Measurements from ENCODE around the gene STIM2.
"Not testable (repeated sequence)": the region's sequence is repeated elsewhere in the genome, so short reads cannot be mapped to it uniquely, and the experiment has no call there.

The STIM2 gene

GRCh38 chr4:26824667-26825066 lies 36.0 kb upstream of the STIM2 start:
- no peak overlapping the region for H3K27ac ChIP-seq
- TF ChIP-seq ZFX (IDR thresholded peaks at IDR 0.05): no peak
- TF ChIP-seq, protein P1, sequence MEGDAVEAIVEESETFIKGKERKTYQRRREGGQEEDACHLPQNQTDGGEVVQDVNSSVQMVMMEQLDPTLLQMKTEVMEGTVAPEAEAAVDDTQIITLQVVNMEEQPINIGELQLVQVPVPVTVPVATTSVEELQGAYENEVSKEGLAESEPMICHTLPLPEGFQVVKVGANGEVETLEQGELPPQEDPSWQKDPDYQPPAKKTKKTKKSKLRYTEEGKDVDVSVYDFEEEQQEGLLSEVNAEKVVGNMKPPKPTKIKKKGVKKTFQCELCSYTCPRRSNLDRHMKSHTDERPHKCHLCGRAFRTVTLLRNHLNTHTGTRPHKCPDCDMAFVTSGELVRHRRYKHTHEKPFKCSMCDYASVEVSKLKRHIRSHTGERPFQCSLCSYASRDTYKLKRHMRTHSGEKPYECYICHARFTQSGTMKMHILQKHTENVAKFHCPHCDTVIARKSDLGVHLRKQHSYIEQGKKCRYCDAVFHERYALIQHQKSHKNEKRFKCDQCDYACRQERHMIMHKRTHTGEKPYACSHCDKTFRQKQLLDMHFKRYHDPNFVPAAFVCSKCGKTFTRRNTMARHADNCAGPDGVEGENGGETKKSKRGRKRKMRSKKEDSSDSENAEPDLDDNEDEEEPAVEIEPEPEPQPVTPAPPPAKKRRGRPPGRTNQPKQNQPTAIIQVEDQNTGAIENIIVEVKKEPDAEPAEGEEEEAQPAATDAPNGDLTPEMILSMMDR (conservative IDR thresholded peaks at IDR 0.05): no peak

DNA sequence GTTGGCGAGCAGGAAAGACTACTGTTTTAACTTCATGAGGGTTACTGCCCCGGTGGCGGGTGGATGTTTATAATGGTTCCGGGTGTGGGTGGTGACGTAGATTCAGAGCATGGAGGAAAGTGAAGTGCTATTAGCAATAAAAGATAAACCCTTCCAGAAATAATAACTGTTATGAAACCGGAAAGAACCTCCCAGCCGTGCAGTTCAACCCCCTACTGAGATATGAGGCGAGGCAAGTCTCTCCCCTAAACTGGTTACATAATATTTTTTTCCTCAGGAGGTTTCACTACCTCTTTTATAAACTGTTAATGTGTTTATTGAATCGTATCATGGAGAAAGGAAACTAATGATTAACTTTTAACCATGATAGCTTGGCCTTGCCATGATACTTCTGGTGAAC lies 33.9 kb upstream of the STIM2 start:
- TF ChIP-seq ZFX (IDR thresholded peaks at IDR 0.05): no peak
- TF ChIP-seq, protein P1 (conservative IDR thresholded peaks at IDR 0.05): no peak
- H3K27ac ChIP-seq: no peak overlapping the region

GRCh38 chr4:26827336-26827735 lies 33.3 kb upstream of the STIM2 start:
- not testable (repeated sequence) for H3K27ac ChIP-seq

- H3K27ac ChIP-seq: no peak overlapping the region
- TF ChIP-seq, protein P1 (conservative IDR thresholded peaks at IDR 0.05): no peak
- TF ChIP-seq ZFX (IDR thresholded peaks at IDR 0.05): no peak
Measured at GRCh38 chr4:26827798-26828197, 32.8 kb upstream of the STIM2 start.

GRCh38 chr4:26829018-26829417 lies 31.6 kb upstream of the STIM2 start:
- TF ChIP-seq ZFX (IDR thresholded peaks at IDR 0.05): no peak
- TF ChIP-seq, protein P1 (conservative IDR thresholded peaks at IDR 0.05): no peak

DNA sequence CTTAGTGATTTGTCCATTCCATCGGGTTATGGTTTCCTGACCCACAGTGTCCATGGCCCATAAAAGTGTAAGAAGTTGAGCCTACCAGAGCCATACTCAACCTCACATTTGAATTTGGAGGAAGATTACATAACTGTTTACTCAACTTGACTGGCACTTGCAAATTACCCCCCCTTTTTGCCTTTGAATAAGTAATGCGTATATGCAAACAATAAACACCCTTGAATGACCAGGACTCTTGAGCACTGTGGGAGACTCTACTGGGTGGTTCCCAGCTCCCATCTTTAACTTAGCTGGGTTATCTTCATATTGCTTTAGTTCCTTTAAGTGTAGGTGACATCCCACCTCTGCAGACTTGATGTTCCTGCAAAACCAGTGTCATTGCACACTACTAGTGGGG lies 30.6 kb upstream of the STIM2 start:
- TF ChIP-seq ZFX (IDR thresholded peaks at IDR 0.05): no peak
- TF ChIP-seq, protein P1 (conservative IDR thresholded peaks at IDR 0.05): no peak
- no peak overlapping the region for H3K27ac ChIP-seq

More at GRCh38 chr4:26829018-26829417, 31.6 kb upstream of the STIM2 start:
- no peak overlapping the region for H3K27ac ChIP-seq

- H3K27ac ChIP-seq: no peak overlapping the region
- TF ChIP-seq ZFX (IDR thresholded peaks at IDR 0.05): no peak
- TF ChIP-seq, protein P1 (conservative IDR thresholded peaks at IDR 0.05): no peak
Measured at GRCh38 chr4:26830701-26831100, 29.9 kb upstream of the STIM2 start.

- TF ChIP-seq, protein P1 (conservative IDR thresholded peaks at IDR 0.05): no peak
- TF ChIP-seq ZFX (IDR thresholded peaks at IDR 0.05): no peak
- no peak overlapping the region for H3K27ac ChIP-seq
Measured at GRCh38 chr4:26836539-26836938, 24.1 kb upstream of the STIM2 start.

Measured in C4-2B (cell line).